HL-60 (cell line): ENCODE measurements around the gene LUM.

Source experiments
- DNase-seq, 2 experiments: peaks; one replicate each; pipeline ENCODE4 v3.0.0-alpha.2; 2010 to 2020; ENCODE audit warnings: low read depth in 1 of 2, low spot score in 1 of 2
- H3K27ac ChIP-seq: fragments of 250-450 bp; sonication (Bioruptor Pico); replicated peaks from 2 replicates; pipeline ENCODE4 v1.5.1; 2020; ENCODE audit warnings: mild to moderate bottlenecking, moderate library complexity
- H3K27me3 ChIP-seq: fragments of 250-450 bp; sonication (Bioruptor Pico); 2 replicates; pipeline ENCODE4 v1.5.1; 2021; ENCODE audit warnings: mild to moderate bottlenecking, moderate library complexity; ENCODE audit not compliant: insufficient read depth, poor library complexity, severe bottlenecking
- H3K4me3 ChIP-seq: replicated peaks from 2 replicates; pipeline ENCODE4 v1.5.1; 2011; ENCODE audit warnings: mild to moderate bottlenecking, control low read depth, low read length; ENCODE audit not compliant: insufficient read depth
- CTCF ChIP-seq: IDR thresholded peaks from one replicate; pipeline ENCODE4 v1.5.1; 2011; ENCODE audit warnings: low read length, control low read depth, inconsistent platforms; ENCODE audit not compliant: insufficient read depth
- GABPA ChIP-seq: IDR thresholded peaks from 2 replicates; pipeline ENCODE4 v1.6.1; 2012; ENCODE audit warnings: low read depth
- POLR2AphosphoS5 ChIP-seq: IDR thresholded peaks from 2 replicates; pipeline ENCODE4 v1.6.1; 2012; ENCODE audit warnings: low read depth
- REST ChIP-seq: IDR thresholded peaks from 2 replicates; pipeline ENCODE4 v1.6.1; 2012; ENCODE audit warnings: low read depth; ENCODE audit not compliant: insufficient replicate concordance
- SPI1 ChIP-seq: IDR thresholded peaks from 2 replicates; pipeline ENCODE4 v1.6.1; 2012; ENCODE audit warnings: low read depth, mild to moderate bottlenecking, borderline replicate concordance

The LUM gene

GRCh38 chr12:91154131-91154530 is 42.8 kb upstream of the LUM start:
- no peak for DNase-seq
- Histone ChIP-seq H3K27ac (no peak overlapping the region), H3K27me3 (no peaks in the 10 kb centered on the region), H3K4me3 (no peak overlapping the region)
- TF ChIP-seq GABPA = no peak
- TF ChIP-seq REST = no peak
- TF ChIP-seq CTCF = no peak
- no peak for TF ChIP-seq POLR2AphosphoS5
- no peak for TF ChIP-seq SPI1

GRCh38 chr12:91144053-91144452 is 32.8 kb upstream of the LUM start:
- no peak overlapping the region for H3K27ac ChIP-seq
- TF ChIP-seq POLR2AphosphoS5 = no peak
- TF ChIP-seq CTCF = no peak
- TF ChIP-seq GABPA = no peak
- no peak for TF ChIP-seq SPI1
- no peak for TF ChIP-seq REST
- H3K4me3 ChIP-seq = no peak overlapping the region
- no peak for DNase-seq
- H3K27me3 ChIP-seq = no peaks in the 10 kb centered on the region

GRCh38 chr12:91143206-91143605 is 31.9 kb upstream of the LUM start:
- H3K27me3 ChIP-seq = no peaks in the 10 kb centered on the region
- TF ChIP-seq POLR2AphosphoS5 (no peak), CTCF (no peak), GABPA (no peak), REST (no peak), SPI1 (no peak)
- H3K4me3 ChIP-seq = no peak overlapping the region
- H3K27ac ChIP-seq = no peak overlapping the region
- DNase-seq = no peak
